Memory B cell (primary cell): ENCODE data around the gene KIF3C.
"Not testable (repeated sequence)": the region's sequence is repeated elsewhere in the genome, so short reads cannot be mapped to it uniquely, and the experiment has no call there.

Experiments
- ATAC-seq: fragments of 150-1000 bp; cut with Tn5 transposase; 2 replicates; pipeline ENCODE4 v1.10.0; 2021; ENCODE audit warnings: low read depth, mild to moderate bottlenecking, moderate library complexity
- DNase-seq, 2 donors: peaks; one replicate each; pipeline ENCODE4 v3.0.0; 2022; ENCODE audit warnings: low spot score in 2 of 2
- H3K27ac Mint-ChIP-seq: one replicate; pipeline ENCODE4 v1.8.0; 2022; ENCODE audit warnings: mild to moderate bottlenecking, moderate library complexity, mixed read lengths
- H3K27me3 Mint-ChIP-seq: one replicate; pipeline ENCODE4 v1.8.0; 2022; ENCODE audit warnings: mixed read lengths
- H3K36me3 Mint-ChIP-seq: one replicate; pipeline ENCODE4 v1.8.0; 2022; ENCODE audit warnings: mild to moderate bottlenecking, mixed read lengths
- H3K4me1 Mint-ChIP-seq: one replicate; pipeline ENCODE4 v1.8.0; 2022; ENCODE audit warnings: mixed read lengths
- H3K4me3 Mint-ChIP-seq: one replicate; pipeline ENCODE4 v1.8.0; 2022; ENCODE audit warnings: mild to moderate bottlenecking, moderate library complexity, mixed read lengths
- H3K9me3 Mint-ChIP-seq: one replicate; pipeline ENCODE4 v1.8.0; 2022; ENCODE audit warnings: mixed read lengths

The KIF3C gene

GRCh38 chr2:25960920-25961319, 21.4 kb downstream of the KIF3C start:
- no peaks in the 10 kb centered on the region for H3K27me3 Mint-ChIP-seq
- H3K9me3 Mint-ChIP-seq, result no peaks in the 10 kb centered on the region
- H3K4me1 Mint-ChIP-seq, result peaks cover 11% of the 10 kb centered on the region
- DNase-seq, result no peak
- no peak overlapping the region for H3K27ac Mint-ChIP-seq
- ATAC-seq, result no peak
- no peak overlapping the region for H3K4me3 Mint-ChIP-seq
- H3K36me3 Mint-ChIP-seq, result no peaks in the 10 kb centered on the region

GRCh38 chr2:25960396-25960795, 21.9 kb downstream of the KIF3C start:
- Mint-ChIP-seq H3K27ac (no peak overlapping the region), H3K4me1 (peaks cover 11% of the 10 kb centered on the region), H3K36me3 (no peaks in the 10 kb centered on the region), H3K27me3 (no peaks in the 10 kb centered on the region), H3K4me3 (no peak overlapping the region), H3K9me3 (no peaks in the 10 kb centered on the region)
- no peak for ATAC-seq
- no peak for DNase-seq

GRCh38 chr2:25958611-25959010, 23.7 kb downstream of the KIF3C start:
- not testable (repeated sequence) for H3K9me3 Mint-ChIP-seq, H3K36me3 Mint-ChIP-seq, DNase-seq, H3K27me3 Mint-ChIP-seq, H3K4me1 Mint-ChIP-seq, ATAC-seq, H3K4me3 Mint-ChIP-seq, H3K27ac Mint-ChIP-seq

GRCh38 chr2:25957743-25958142, 24.6 kb downstream of the KIF3C start:
- Mint-ChIP-seq H3K27ac (no peak overlapping the region), H3K4me1 (peaks cover 8% of the 10 kb centered on the region), H3K36me3 (no peaks in the 10 kb centered on the region), H3K4me3 (no peak overlapping the region), H3K27me3 (no peaks in the 10 kb centered on the region), H3K9me3 (no peaks in the 10 kb centered on the region)
- DNase-seq, result no peak
- no peak for ATAC-seq

GRCh38 chr2:25955869-25956535, 26.3 kb downstream of the KIF3C start:
- DNase-seq, result no peak
- no peak overlapping the region for H3K4me3 Mint-ChIP-seq
- no peak overlapping the region for H3K27ac Mint-ChIP-seq
- ATAC-seq, result no peak
- no peaks in the 10 kb centered on the region for H3K27me3 Mint-ChIP-seq
- peaks cover 3% of the 10 kb centered on the region for H3K4me1 Mint-ChIP-seq
- H3K9me3 Mint-ChIP-seq, result no peaks in the 10 kb centered on the region
- H3K36me3 Mint-ChIP-seq, result no peaks in the 10 kb centered on the region

- DNase-seq (no peak), ATAC-seq (no peak)
- no peak overlapping the region for H3K4me3 Mint-ChIP-seq
- no peaks in the 10 kb centered on the region for H3K4me1 Mint-ChIP-seq
- no peak overlapping the region for H3K27ac Mint-ChIP-seq
- no peaks in the 10 kb centered on the region for H3K9me3 Mint-ChIP-seq
- H3K27me3 Mint-ChIP-seq, result no peaks in the 10 kb centered on the region
- no peaks in the 10 kb centered on the region for H3K36me3 Mint-ChIP-seq
Measured at GRCh38 chr2:25955036-25955435, 27.3 kb downstream of the KIF3C start.

- H3K4me3 Mint-ChIP-seq, result no peak overlapping the region
Measured at GRCh38 chr2:25954199-25954752, 28.0 kb downstream of the KIF3C start.

GRCh38 chr2:25951071-25951547, 31.2 kb downstream of the KIF3C start:
- Mint-ChIP-seq H3K9me3 (no peaks in the 10 kb centered on the region), H3K36me3 (peaks cover 1% of the 10 kb centered on the region), H3K27ac (no peak overlapping the region), H3K4me1 (no peaks in the 10 kb centered on the region), H3K4me3 (no peak overlapping the region), H3K27me3 (no peaks in the 10 kb centered on the region)
- ATAC-seq (peak; percentile 94), DNase-seq (peak; percentile 60 to 65)

More at GRCh38 chr2:25954199-25954752, 28.0 kb downstream of the KIF3C start:
- H3K27me3 Mint-ChIP-seq, result no peaks in the 10 kb centered on the region
- H3K9me3 Mint-ChIP-seq, result no peaks in the 10 kb centered on the region
- no peak for DNase-seq
- no peak overlapping the region for H3K27ac Mint-ChIP-seq
- no peaks in the 10 kb centered on the region for H3K4me1 Mint-ChIP-seq
- no peaks in the 10 kb centered on the region for H3K36me3 Mint-ChIP-seq
- ATAC-seq, result no peak

- Mint-ChIP-seq H3K4me3 (no peak overlapping the region), H3K9me3 (no peaks in the 10 kb centered on the region), H3K27ac (no peak overlapping the region), H3K27me3 (no peaks in the 10 kb centered on the region), H3K4me1 (no peaks in the 10 kb centered on the region), H3K36me3 (peaks cover 1% of the 10 kb centered on the region)
- ATAC-seq (no peak), DNase-seq (no peak)
Measured at GRCh38 chr2:25948437-25948836, 33.9 kb downstream of the KIF3C start.

- ATAC-seq (no peak), DNase-seq (no peak)
- H3K4me1 Mint-ChIP-seq, result peaks cover 2% of the 10 kb centered on the region
- H3K27me3 Mint-ChIP-seq, result no peaks in the 10 kb centered on the region
- H3K36me3 Mint-ChIP-seq, result peaks cover 1% of the 10 kb centered on the region
- no peak overlapping the region for H3K27ac Mint-ChIP-seq
- no peak overlapping the region for H3K4me3 Mint-ChIP-seq
- H3K9me3 Mint-ChIP-seq, result no peaks in the 10 kb centered on the region
Measured at GRCh38 chr2:25941042-25941441, 41.3 kb downstream of the KIF3C start.

GRCh38 chr2:25939257-25939668, 43.0 kb downstream of the KIF3C start:
- no peak overlapping the region for H3K4me3 Mint-ChIP-seq
- no peak overlapping the region for H3K27ac Mint-ChIP-seq
- no peak for ATAC-seq
- H3K36me3 Mint-ChIP-seq, result peaks cover 1% of the 10 kb centered on the region
- no peaks in the 10 kb centered on the region for H3K27me3 Mint-ChIP-seq
- H3K4me1 Mint-ChIP-seq, result peaks cover 2% of the 10 kb centered on the region
- DNase-seq, result no peak
- no peaks in the 10 kb centered on the region for H3K9me3 Mint-ChIP-seq

GRCh38 chr2:25938345-25938744, 44.0 kb downstream of the KIF3C start:
- DNase-seq (no peak), ATAC-seq (no peak)
- Mint-ChIP-seq H3K27me3 (no peaks in the 10 kb centered on the region), H3K4me1 (peaks cover 2% of the 10 kb centered on the region), H3K27ac (no peak overlapping the region), H3K36me3 (peaks cover 1% of the 10 kb centered on the region), H3K9me3 (no peaks in the 10 kb centered on the region), H3K4me3 (no peak overlapping the region)

GRCh38 chr2:25936889-25937545, 45.3 kb downstream of the KIF3C start:
- no peaks in the 10 kb centered on the region for H3K27me3 Mint-ChIP-seq
- peaks cover 1% of the 10 kb centered on the region for H3K36me3 Mint-ChIP-seq
- no peak overlapping the region for H3K27ac Mint-ChIP-seq
- DNase-seq (no peak), ATAC-seq (no peak)
- H3K4me1 Mint-ChIP-seq, result peaks cover 2% of the 10 kb centered on the region
- H3K4me3 Mint-ChIP-seq, result no peak overlapping the region
- H3K9me3 Mint-ChIP-seq, result no peaks in the 10 kb centered on the region

- H3K36me3 Mint-ChIP-seq, result peaks cover 4% of the 10 kb centered on the region
- ATAC-seq (no peak), DNase-seq (no peak)
- peak overlapping the region; percentile 18 for H3K27ac Mint-ChIP-seq
- no peaks in the 10 kb centered on the region for H3K27me3 Mint-ChIP-seq
- no peaks in the 10 kb centered on the region for H3K9me3 Mint-ChIP-seq
- H3K4me3 Mint-ChIP-seq, result no peak overlapping the region
- no peaks in the 10 kb centered on the region for H3K4me1 Mint-ChIP-seq
Measured at GRCh38 chr2:25933622-25934021, 48.7 kb downstream of the KIF3C start.
